Stimulated activated CD4-positive, alpha-beta T cell treated with anti-CD3 and anti-CD28 coated beads, Interleukin-15, amount 100 ng/mL, for 1 hour (primary cell): ENCODE results near the gene TECPR1.

ENCODE experiments used
- DNase-seq, 2 donors: peaks; one replicate each; pipeline ENCODE4 v3.0.0-alpha.2; 2020; ENCODE audit warnings: low read depth in 1 of 2, low spot score in 1 of 2

Gene TECPR1, protein sequence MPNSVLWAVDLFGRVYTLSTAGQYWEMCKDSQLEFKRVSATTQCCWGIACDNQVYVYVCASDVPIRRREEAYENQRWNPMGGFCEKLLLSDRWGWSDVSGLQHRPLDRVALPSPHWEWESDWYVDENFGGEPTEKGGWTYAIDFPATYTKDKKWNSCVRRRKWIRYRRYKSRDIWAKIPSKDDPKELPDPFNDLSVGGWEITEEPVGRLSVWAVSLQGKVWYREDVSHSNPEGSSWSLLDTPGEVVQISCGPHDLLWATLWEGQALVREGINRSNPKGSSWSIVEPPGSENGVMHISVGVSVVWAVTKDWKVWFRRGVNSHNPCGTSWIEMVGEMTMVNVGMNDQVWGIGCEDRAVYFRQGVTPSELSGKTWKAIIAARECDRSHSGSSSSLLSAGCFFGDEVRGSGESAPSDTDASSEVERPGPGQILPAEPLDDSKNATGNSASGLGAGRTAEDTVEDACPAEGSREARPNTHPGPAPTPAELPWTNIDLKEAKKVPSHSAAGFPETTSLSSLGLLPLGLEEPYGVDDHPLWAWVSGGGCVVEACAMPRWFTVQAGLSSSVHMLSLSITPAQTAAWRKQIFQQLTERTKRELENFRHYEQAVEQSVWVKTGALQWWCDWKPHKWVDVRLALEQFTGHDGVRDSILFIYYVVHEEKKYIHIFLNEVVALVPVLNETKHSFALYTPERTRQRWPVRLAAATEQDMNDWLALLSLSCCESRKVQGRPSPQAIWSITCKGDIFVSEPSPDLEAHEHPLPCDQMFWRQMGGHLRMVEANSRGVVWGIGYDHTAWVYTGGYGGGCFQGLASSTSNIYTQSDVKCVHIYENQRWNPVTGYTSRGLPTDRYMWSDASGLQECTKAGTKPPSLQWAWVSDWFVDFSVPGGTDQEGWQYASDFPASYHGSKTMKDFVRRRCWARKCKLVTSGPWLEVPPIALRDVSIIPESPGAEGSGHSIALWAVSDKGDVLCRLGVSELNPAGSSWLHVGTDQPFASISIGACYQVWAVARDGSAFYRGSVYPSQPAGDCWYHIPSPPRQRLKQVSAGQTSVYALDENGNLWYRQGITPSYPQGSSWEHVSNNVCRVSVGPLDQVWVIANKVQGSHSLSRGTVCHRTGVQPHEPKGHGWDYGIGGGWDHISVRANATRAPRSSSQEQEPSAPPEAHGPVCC

DNA sequence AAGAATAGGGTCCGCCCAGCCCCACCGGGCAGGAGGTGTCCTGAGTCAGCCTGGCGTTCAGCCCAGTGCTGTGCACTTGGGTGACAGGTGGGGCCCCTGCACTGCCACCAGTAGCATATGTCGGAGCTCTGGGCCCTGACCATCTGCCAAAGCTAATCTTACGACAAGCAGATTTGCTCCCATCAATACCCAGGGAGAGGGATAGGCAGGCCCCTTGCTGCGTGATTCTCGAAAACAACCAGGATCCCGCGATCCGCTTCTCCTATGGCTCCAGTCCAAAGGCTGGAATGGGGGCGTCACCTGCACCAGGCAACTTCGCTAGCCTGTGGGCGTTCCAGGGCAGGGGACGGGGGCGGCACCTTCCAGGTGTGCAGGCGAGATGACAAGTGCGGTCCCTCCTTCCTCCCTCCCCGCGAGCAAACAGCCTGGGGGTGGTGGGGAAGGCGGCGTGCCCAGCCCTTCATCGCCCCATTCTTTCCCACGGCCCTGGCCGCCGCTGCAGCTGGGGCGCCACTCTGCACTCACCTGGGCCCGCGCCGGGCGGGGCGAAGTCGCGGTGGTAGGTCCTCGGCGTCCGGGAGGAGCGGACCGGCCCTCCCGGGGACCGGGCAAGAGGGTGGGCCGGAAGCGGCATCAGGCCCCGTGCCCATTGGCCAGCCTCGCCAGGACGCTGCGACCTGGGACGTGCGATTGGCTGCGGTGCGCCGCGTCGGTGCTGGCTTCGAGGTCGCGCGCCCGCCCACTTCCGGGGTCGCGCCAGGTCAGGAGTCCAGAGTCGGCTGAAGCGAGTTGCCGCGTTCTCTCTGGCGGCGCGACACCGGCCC is at the start of gene TECPR1:
Gene TECPR1, minus strand, starts transcription at position 632 of the 824 bp plus-strand sequence. CDS start 6,086 bp downstream, outside the sequence.
- DNase-seq, result peak; percentile 72 to 80

DNA sequence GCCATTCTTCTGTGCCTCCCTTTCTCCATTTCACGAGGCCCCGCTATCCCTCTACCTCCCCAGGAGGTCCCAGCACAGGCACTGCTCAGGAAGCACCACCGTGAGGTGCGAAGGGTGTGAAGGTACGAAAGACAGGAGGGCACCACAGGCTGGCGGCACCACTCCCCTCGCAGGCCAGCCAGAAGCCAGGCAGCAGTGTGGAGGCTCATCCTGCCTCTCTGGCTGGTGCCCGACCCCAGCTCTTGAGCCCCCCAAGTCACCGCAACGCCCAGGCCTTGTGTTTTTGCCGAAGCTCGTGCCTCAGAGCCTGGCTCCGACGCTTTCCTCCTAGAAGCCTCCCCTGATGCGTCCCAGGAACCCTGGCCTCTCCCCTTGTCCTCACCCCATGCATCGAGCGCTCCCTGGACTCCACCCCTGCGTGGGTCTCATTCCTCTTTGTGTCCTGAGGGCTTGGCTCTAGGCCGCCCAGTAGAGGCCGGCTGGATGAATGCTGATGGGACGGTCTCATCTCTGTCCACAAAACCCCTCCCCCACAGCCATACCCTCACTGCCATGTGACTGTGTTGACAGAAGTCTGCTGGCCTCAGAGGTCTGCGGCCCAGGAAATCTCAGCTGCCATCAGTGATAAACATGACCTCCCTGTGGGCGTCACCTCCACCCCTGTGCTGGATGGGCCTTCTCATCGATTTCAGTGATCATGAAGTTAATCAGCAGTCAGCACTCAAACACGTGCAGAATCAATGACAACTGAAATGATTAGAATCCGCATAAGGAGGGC is 48.8 kb upstream of the TECPR1 start:
- DNase-seq, result no peak

DNA sequence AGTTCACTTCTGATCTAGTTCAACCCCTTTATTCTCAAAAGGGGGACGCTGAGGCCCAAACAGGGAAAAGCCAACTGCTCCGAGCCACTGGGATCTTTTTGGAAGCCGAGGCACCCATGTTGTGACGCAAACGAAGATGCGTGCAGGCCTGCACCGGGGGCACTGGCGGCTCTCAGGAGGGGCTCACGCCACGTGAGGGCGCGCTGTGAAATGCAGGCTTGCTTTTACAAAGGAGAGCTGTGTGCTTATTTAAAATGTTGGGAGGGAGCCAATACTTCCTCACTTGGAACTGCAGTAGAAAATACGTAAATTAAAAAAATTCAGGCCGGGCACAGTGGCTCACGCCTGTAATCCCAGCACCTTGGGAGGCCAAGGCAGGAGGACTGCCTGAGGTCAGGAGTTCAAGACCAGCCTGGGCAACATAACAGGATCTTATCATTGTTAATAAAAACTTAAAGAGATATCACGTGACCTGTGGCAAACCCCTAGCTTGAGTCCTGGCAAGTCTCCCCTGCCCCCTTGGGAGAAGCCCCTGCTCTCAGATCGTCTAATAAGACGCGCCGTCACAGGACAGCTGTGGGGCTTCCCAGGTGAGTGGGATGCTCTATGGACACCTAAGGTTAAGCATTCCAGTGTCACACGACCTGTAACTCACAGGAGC is 45.7 kb upstream of the TECPR1 start:
- no peak for DNase-seq

DNA sequence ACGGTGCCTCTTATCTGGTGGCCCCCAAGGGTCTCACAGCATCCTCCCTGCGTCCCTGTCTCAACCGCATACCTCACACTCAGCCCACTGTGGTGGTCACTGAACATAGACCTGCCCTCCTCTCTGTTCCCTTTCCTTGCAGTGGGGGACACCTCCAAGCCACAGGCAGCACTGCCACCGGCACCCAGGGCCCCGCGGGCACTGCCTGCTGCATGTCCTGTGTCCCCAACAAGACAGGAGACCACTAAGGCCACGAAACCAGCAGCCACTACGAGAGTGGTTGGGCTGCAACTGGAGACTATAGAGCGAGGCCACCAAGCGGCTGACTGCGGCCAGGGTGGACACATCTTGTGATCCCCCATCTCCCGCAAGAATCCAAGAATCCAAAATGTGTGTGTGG is 44.8 kb upstream of the TECPR1 start:
- DNase-seq, result no peak

DNA sequence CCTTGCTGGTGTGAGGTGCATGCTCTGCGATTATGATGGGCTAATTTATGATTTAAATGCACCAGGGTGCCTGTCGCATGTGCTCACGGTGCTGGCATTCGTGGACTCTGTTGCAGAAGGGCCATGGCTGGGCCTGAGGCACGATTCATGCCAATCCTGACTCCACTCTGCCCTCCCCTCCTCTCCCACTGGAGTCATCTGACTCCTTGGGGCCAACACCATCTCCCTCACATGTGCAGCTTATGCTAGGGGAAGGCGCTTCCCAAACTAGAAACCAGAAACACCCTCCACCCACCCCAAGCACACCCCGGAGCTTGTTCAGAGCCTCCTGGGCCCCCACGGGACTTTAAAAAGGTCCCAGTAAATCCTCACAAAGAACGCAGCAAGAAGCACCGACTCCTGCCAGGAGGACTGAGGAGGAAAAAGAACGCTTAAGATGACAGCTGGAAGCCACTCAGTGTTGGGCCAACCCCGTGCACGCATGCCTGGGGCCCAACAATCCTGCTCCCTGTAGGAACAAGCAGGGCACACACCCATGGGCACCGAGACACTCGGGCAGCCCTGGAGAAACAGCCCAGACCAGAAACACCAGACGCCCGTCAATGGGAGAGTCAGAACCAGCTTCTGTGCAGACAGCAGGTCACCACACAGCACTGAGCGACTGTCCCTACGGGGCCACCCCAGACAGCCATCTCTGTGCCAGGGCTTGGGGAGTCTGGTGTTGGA is 43.6 kb upstream of the TECPR1 start:
- DNase-seq, result no peak

DNA sequence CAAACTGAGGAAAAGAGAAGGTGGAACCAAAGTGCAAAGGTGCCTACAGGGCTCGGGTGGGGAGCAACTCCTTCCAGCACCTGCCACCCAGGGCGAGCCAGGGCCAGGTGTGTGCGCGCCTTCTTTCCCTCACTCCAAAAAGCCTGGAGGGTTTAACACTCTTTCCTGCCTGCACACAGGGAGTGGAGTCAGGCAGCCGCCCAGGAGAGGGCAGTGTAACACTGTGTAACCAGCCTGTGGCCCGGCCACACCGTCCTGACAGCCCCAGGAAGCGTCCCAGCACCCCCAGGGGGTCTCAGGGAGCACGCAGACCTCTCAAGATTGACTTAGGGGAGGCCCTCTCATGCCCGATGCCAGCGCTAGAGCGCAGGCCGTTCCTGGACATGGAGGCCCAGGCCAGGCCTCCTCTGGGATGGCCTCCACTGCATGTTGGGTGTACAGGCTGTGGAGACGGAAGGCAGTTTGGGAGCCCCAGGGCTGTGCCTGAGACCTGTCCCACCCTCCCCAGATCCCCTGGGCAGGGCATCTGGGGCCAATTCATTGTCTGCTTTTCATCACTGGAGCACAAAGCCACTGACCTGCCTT is 42.9 kb upstream of the TECPR1 start:
- DNase-seq, result no peak

DNA sequence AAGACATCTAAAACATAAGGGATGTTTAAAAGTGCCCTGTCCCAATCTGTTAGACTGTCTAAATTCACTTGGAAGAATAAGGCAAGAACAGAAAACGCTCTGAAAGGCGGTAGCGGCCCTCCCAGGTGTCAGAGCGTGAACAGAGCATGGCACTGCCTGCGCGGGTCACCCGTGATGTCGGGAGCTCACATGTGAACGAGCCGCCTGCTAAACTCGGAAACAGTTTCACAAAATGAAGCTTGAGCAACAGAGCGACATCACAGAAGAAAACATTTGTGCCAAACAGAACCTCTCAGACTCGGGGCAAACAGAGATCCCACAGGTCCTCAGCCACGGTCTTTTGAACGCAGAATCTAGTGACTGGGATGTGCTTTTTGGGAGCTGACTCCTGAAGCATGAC is 42.3 kb upstream of the TECPR1 start:
- DNase-seq, result no peak

DNA sequence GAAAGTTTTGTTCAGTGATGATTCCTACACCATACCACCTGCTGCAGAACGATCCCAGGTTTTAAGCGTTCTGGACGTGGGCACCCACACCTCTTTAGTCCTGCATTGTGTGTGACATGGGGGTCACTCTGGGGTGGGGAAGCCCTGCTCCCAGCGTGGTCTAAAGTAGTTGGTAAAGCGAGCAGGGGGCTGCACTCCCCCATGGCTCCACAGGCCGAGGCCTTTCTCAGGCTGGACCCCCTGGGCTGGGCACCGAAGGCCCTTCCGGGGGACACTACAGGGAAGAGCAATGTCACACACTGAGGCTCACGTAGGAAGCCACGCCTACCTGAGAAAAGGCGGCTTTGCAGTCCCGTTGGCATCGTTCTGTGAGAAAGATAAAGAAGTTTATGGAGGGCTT is 41.7 kb upstream of the TECPR1 start:
- DNase-seq, result no peak

DNA sequence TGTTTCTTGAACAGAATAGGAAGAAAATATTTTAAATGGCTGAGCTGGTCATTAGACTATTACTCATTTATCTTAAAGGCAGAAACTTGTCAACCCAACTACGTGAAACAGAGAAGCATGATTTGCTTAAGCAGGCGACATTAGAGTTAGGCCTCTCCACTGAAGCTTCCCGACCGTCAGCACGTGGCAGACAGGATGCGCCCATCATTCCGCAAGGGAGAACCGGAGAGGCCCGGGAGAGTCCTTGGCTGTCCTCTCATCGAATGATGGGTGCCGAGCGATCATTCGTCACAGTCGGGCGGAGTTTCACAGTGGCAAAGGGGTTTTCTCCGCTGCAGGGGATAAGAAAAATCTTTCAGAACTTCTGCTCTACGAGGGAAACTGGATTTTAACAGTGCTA is 41.2 kb upstream of the TECPR1 start:
- no peak for DNase-seq

DNA sequence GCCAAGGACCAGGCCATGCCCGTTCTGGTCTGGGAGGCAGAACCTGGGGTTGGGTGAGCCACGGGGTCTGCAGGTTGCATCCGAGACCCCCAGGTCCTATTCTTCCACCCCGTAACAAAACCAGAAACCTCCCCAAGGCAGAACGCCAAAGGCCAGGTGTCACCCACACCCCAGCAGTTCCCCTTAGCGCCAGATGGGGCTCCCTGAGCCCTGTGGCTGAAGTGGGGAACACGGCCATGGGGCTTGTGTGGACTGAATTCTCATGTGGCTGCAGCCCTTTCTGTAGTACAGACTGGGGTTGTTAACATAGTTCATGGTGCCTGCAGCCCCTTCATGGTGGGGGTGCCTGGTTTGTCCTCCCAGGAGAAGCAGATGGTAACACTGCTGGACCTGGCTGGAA is 39.7 kb upstream of the TECPR1 start:
- DNase-seq, result no peak

DNA sequence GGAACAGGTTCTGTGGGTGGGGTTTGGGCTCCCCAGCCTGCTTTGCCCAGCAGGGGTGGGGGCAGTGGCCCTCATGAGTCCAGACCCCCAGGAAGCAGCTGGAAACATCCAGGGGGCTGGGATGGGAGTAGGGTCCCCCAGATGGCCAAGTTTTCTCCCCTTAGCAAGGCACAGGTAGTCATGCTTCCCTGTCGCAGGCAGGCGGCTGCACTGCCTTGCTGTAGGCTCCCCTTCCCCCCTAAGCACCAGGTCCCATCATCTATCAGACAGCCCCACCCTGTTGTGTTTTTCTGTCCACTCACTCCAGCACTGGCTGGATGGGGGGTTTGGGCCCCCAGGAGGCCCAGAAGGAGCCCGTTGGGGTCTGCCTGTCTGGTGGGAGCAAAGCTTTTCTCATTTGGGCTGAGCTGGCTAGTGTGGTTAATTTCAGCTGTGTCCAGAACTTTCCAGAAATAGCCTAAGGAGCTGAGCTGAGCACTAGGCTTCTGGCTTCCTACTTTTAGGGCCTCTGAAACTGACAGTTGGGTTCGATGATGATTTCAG is 37.4 kb upstream of the TECPR1 start:
- DNase-seq, result no peak

DNA sequence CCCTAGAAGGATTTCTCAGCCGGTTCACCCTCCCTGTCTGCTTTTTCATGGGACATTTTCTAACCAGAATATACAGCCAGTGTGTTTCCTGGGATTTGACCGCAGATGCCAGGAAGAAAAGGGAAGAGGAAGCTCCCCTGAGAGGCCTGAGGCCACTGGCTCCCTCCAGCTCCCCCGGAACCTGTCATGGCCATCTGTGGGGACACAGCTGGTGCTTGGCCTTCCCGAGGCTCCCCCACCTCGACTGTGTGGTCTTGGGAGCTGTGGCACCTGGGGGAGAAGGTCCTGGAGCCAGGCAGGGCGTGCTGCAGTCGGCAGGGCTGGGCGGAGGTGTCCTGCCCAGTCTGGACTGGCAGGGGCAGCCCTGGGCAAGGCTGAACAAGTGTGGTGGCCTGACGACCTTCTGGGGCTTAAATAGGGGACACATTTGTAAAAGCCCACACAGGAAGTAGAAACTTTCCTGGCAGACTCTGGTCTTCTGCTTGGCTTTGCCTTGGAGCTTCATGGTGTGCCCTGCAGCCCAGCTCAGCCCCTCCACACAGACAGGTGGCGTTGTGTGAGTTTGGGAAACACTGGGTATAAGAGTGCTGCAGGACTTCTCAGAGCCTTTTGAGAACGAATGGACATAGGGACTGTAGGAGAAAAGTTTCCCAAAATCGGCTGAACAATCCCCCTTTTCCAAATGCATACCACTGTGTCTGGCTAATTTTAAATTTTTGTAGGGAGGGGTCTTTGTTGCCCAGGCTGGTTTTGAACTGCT is 36.2 kb upstream of the TECPR1 start:
- DNase-seq, result no peak

DNA sequence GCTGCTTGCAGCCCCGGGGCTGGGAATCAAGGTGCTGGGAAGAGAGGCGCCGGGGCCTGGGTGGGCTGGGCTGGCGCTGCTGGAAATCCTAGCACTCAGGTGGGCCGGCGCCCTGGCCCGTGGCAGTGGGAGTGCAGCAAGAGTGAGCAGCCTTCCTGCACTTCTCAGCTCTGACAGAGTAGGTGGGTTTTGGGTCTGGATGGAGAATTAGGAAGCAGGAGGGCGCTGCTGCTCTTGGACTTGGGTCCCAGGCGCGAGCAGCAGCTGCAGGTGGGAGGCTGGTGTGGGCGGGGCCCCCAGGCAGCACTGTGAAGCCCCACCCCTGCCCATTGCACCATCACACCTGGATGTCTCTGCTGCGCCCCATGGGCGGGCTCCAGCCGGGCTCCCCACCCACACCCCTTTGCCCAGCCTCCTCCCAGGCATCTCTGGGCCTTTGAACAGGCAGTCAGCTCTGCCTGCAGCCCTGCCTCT is 35.5 kb upstream of the TECPR1 start:
- DNase-seq, result no peak

DNA sequence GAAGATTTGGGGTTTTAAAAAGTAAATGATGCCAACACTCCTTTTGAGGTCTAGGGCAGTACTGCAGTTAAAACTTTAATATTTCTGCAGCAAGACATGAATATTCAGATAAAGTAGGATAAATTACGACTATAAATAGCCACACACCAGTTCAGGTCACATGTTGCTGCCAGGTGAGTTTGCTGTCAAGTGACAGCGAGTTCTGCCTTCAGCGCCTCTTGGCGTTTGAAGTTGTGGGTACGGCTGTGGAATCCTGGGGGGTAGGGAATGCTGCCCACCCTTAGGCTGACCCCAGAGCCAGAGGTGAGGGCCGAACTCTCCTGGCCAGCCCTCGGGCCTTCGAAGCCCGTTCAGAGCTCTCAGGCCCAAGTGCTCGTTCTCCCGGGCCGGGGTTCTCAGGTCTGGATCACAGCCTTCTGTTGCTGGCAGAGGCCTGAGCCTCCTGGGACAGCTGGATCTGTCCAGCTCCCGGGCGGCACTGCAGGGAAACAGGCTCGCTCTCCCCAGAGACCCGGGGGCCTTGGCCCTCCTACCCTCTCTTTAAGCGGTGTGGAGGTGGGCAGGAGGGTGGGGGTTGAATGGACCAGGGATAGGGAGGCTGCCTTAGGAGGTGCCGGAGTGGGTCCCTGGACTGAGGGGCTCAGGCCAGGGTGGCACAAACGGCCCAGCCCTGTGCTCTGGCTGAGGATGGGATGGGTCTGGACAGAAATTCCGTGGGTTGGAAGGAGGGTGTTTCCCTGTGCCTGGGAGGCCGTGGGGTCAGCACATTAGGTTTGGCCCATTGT is 34.9 kb upstream of the TECPR1 start:
- no peak for DNase-seq

DNA sequence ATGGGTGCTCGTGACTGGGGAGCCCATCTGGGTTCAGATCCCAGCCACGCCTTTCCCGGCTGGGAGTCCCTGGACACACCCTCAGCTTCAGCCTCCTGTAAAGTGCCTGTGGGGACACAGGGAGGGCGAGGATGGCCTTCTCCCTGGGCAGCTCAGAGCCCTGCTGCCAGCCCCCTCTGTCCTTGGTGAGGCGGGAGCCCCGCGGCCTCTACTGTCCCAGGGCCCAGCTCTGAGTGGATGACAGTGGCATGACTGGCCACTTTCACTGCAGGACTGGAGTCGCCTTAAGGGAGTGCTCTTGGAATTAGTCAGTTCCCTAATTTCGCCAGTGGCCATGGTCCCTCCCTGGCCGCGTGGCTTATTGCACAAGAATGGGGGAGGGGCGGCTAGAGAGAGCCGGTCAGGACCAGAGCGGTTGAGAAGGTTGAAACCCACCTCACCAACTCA is 34.1 kb upstream of the TECPR1 start:
- DNase-seq, result no peak
